Uterus (tissue), 2 donors: Measurements from ENCODE around the gene URGCP.

ENCODE experiments used
- POLR2A ChIP-seq, 2 donors: fragments of 450-650 bp; IDR thresholded peaks; one replicate each; pipeline ENCODE4 v1.6.1; 2016; ENCODE audit warnings: antibody characterized with exemption in 2 of 2, mild to moderate bottlenecking in 1 of 2, moderate library complexity in 1 of 2
- TF ChIP-seq, protein P1 (sequence below), 4 experiments: fragments of 200-600 bp in 2 of 4; fragments of 450-650 bp in 2 of 4; sonication (generic) in 2 of 4; IDR thresholded peaks; one replicate each; pipeline ENCODE4 v1.5.1; 2016 to 2019; ENCODE audit warnings: antibody characterized with exemption in 4 of 4, mild to moderate bottlenecking in 2 of 4, moderate library complexity in 1 of 4

DNA sequence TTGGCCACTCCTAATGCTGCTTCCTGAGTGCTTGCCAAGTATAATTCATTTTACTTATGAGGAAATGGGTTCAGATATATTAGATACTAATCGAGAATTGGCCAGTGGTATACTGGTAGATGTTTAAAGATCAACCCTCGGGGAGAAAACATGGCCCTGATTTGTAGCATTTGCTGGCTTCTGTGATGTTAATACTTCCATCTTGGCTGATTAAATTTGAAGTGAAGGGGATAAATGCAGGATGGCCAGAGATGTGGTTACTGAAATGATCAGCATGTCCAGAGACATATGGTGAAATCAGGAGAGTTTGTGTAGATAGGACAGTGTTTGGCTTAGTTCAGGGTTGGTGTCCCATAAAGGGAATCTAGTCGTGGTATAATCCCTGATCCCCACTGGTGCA is 31.0 kb upstream of the URGCP start:
- TF ChIP-seq POLR2A (IDR thresholded peaks at IDR 0.05), result no peak
- TF ChIP-seq, protein P1, sequence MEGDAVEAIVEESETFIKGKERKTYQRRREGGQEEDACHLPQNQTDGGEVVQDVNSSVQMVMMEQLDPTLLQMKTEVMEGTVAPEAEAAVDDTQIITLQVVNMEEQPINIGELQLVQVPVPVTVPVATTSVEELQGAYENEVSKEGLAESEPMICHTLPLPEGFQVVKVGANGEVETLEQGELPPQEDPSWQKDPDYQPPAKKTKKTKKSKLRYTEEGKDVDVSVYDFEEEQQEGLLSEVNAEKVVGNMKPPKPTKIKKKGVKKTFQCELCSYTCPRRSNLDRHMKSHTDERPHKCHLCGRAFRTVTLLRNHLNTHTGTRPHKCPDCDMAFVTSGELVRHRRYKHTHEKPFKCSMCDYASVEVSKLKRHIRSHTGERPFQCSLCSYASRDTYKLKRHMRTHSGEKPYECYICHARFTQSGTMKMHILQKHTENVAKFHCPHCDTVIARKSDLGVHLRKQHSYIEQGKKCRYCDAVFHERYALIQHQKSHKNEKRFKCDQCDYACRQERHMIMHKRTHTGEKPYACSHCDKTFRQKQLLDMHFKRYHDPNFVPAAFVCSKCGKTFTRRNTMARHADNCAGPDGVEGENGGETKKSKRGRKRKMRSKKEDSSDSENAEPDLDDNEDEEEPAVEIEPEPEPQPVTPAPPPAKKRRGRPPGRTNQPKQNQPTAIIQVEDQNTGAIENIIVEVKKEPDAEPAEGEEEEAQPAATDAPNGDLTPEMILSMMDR (IDR thresholded peaks at IDR 0.05), result no peak
